Neuronal stem cell (in vitro differentiated cells): Measurements from ENCODE around the gene DLK1.

ENCODE experiments used
- DNase-seq: peaks from one replicate; pipeline ENCODE4 v3.0.0-alpha.2; 2013; ENCODE audit warnings: low spot score
- H2AFZ ChIP-seq: one replicate; pipeline ENCODE4 v1.6.1; 2013; ENCODE audit warnings: mild to moderate bottlenecking, low read length, inconsistent platforms
- H2AK5ac ChIP-seq: 2 replicates; pipeline ENCODE4 v1.6.1; 2013; ENCODE audit warnings: low read depth, mild to moderate bottlenecking, inconsistent platforms, low read length, moderate library complexity, mixed read lengths
- H2BK120ac ChIP-seq: 2 replicates; pipeline ENCODE4 v1.6.1; 2013; ENCODE audit warnings: low read depth, mild to moderate bottlenecking, inconsistent platforms, low read length, moderate library complexity, mixed read lengths
- H2BK12ac ChIP-seq: one replicate; pipeline ENCODE4 v1.6.1; 2013; ENCODE audit warnings: low read length, inconsistent platforms
- H2BK15ac ChIP-seq: 2 replicates; pipeline ENCODE4 v1.6.1; 2013; ENCODE audit warnings: mild to moderate bottlenecking, low read length, inconsistent platforms, mixed read lengths
- H2BK5ac ChIP-seq: one replicate; pipeline ENCODE4 v1.6.1; 2013; ENCODE audit warnings: inconsistent platforms, mild to moderate bottlenecking, low read length, moderate library complexity
- H3K14ac ChIP-seq: one replicate; pipeline ENCODE4 v1.6.1; 2013; ENCODE audit warnings: low read length, inconsistent platforms
- H3K18ac ChIP-seq: 2 replicates; pipeline ENCODE4 v1.6.1; 2013; ENCODE audit warnings: low read length, inconsistent platforms
- H3K23ac ChIP-seq: 2 replicates; pipeline ENCODE4 v1.6.1; 2013; ENCODE audit warnings: low read depth, mild to moderate bottlenecking, mixed read lengths, low read length, inconsistent platforms; ENCODE audit not compliant: poor library complexity
- H3K27ac ChIP-seq: replicated peaks from 3 replicates; pipeline ENCODE4 v1.5.1; 2013; ENCODE audit warnings: low read length, inconsistent platforms
- H3K27me3 ChIP-seq, 3 experiments: 2 replicates each; pipeline ENCODE4 v1.6.1; 2013; ENCODE audit warnings: low read length in 3 of 3, mild to moderate bottlenecking in 2 of 3, inconsistent platforms in 1 of 3, low read depth in 1 of 3, mixed read lengths in 1 of 3, moderate library complexity in 1 of 3; ENCODE audit not compliant: control insufficient read depth in 3 of 3, insufficient read depth in 3 of 3
- H3K36me3 ChIP-seq, 2 donors: replicated peaks in 1 of 2; 2 replicates each; pipeline ENCODE4 v1.6.1; 2013; ENCODE audit warnings: low read length in 2 of 2; ENCODE audit not compliant: control insufficient read depth in 2 of 2, insufficient read depth in 2 of 2
- H3K4ac ChIP-seq: 2 replicates; pipeline ENCODE4 v1.6.1; 2013; ENCODE audit warnings: inconsistent platforms, mild to moderate bottlenecking, low read length, moderate library complexity
- H3K4me1 ChIP-seq, 2 donors: 1 replicate in 1 of 2; 2 replicates in 1 of 2; pipeline ENCODE4 v1.6.1; 2013; ENCODE audit warnings: low read length in 2 of 2, low read depth in 1 of 2; ENCODE audit not compliant: control insufficient read depth in 2 of 2, insufficient read depth in 1 of 2
- H3K4me2 ChIP-seq: one replicate; pipeline ENCODE4 v1.6.1; 2013; ENCODE audit warnings: mild to moderate bottlenecking, low read length, inconsistent platforms; ENCODE audit not compliant: insufficient read depth, poor library complexity, severe bottlenecking
- H3K4me3 ChIP-seq, 2 donors: 2 replicates each; pipeline ENCODE4 v1.5.1; 2013; ENCODE audit warnings: low read length in 2 of 2, mild to moderate bottlenecking in 2 of 2, inconsistent platforms in 1 of 2, moderate library complexity in 1 of 2
- H3K79me1 ChIP-seq: one replicate; pipeline ENCODE4 v1.6.1; 2013; ENCODE audit warnings: low read depth, mild to moderate bottlenecking, inconsistent platforms, low read length, moderate library complexity
- H3K9ac ChIP-seq: one replicate; pipeline ENCODE4 v1.6.1; 2013; ENCODE audit warnings: mild to moderate bottlenecking, low read depth, low read length, inconsistent platforms; ENCODE audit not compliant: poor library complexity
- H3K9me3 ChIP-seq, 2 donors: replicated peaks in 1 of 2; 2 replicates each; pipeline versions ENCODE3 to v1.6.1; 2013; ENCODE audit warnings: low read length in 2 of 2, mild to moderate bottlenecking in 2 of 2, inconsistent platforms in 1 of 2, low read depth in 1 of 2, mixed read lengths in 1 of 2, moderate library complexity in 1 of 2; ENCODE audit not compliant: control insufficient read depth in 2 of 2, insufficient read depth in 1 of 2
- H4K8ac ChIP-seq: one replicate; pipeline ENCODE4 v1.6.1; 2013; ENCODE audit warnings: low read depth, mild to moderate bottlenecking, inconsistent platforms, low read length, moderate library complexity
- H4K91ac ChIP-seq: one replicate; pipeline ENCODE4 v1.6.1; 2013; ENCODE audit warnings: low read length, low read depth, mild to moderate bottlenecking, inconsistent platforms; ENCODE audit not compliant: poor library complexity
- WGBS, 2 donors: extraction: QIAGEN DNeasy Blood & Tissue Kit; methylation state at CpG; one replicate each; pipeline ENCODE4 v1.1.7; 2013; ENCODE audit warnings: missing lambda C conversion rate in 2 of 2, mixed read lengths in 1 of 2; ENCODE audit not compliant: insufficient read length in 2 of 2, insufficient replicate concordance in 1 of 2; ENCODE audit errors: extremely low coverage in 2 of 2; 5-methylcytosine and 5-hydroxymethylcytosine counted together

Gene DLK1

DNA sequence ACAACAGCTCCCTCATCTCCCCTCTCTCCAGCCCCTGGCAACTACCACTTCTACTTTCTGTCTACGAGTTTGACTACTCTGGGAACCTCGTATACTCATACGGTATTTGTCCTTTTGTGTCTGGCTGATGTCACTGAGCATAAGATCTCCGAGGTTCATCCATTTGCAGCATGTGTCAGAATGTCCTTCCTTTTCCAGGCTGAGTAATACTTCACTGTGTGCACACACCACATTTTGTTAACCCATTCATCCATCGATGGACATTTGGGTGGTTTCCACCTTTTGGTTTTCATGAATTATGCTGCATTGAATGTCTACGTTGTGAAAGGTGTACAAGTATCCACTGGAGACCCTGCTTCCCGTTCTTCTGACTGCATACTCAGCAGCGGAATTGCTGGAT is 24.1 kb upstream of the DLK1 start:
- H4K91ac ChIP-seq = no peak overlapping the region
- H2AFZ ChIP-seq = no peak overlapping the region
- H3K4me1 ChIP-seq = peaks cover 2 to 5% of the 10 kb centered on the region in 2 donors
- no peak overlapping the region for H2BK120ac ChIP-seq
- no peak overlapping the region for H3K14ac ChIP-seq
- no peak overlapping the region for H3K4ac ChIP-seq
- no peak overlapping the region for H4K8ac ChIP-seq
- no peak overlapping the region for H3K18ac ChIP-seq
- H3K79me1 ChIP-seq = no peaks in the 10 kb centered on the region
- H3K27ac ChIP-seq = no peak overlapping the region
- no peak overlapping the region for H2BK15ac ChIP-seq
- H3K4me3 ChIP-seq = no peak overlapping the region
- no peak overlapping the region for H3K23ac ChIP-seq
- H3K36me3 ChIP-seq = peaks cover 0 to 1% of the 10 kb centered on the region in 2 donors
- H2AK5ac ChIP-seq = no peak overlapping the region
- no peak for DNase-seq
- no peak overlapping the region for H2BK5ac ChIP-seq
- no peak overlapping the region for H2BK12ac ChIP-seq
- WGBS, 2 donors = no CpG with 5 or more reads among the region's 8 CpGs
- peaks cover 0 to 4% of the 10 kb centered on the region in 2 donors for H3K9me3 ChIP-seq
- H3K9ac ChIP-seq = no peak overlapping the region
- peaks cover 0 to 9% (median 0%) of the 10 kb centered on the region in 3 experiments for H3K27me3 ChIP-seq
- no peak overlapping the region for H3K4me2 ChIP-seq

DNA sequence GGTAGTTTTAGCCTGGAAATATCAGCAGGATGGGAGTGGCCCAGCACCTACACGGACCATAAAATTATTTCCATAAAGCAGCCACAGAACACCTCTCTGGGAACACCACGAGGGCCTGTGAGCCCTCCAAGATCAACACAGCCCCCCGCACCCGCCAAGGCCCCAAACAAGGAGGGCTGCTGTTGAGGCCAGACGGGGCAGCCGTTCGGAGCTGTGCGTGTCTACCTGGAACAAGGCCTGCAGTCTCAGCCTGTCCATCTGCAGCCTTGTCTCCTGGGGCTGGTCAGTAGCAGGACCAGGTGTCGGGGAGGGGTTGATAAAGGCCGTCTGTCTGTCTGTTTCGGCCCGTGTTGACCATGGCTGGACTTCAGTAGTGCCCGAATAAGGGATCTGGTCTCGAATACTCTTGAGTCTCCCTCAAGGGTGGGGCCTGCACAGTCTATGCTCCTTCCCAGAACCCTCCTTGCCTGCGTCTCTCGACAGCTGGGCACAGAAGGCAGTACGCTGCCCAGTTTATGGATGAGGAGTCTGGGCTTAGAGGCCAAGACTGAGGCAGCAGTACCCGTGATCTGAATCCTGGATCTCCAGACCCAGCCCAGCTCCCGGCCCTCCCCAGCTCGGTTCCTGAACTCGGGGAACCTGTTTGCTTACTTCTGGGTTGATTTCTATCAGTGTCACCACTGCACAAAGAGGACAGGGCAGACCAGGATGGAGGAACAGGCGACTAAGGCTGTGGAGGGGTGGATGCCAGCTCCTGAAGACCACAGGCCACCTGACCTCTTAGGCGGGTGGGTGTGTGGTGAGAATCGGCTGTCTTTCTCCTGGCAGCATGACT is 23.1 kb upstream of the DLK1 start:
- Histone ChIP-seq H3K4me3 (no peak overlapping the region), H2AK5ac (peak overlapping the region; percentile 98), H3K18ac (peak overlapping the region; percentile 94), H3K4ac (no peak overlapping the region), H3K9me3 (peaks cover 0 to 4% of the 10 kb centered on the region in 2 donors), H3K9ac (peak overlapping the region; percentile 32), H3K79me1 (no peaks in the 10 kb centered on the region), H2BK120ac (peak overlapping the region; percentile 37), H2BK15ac (peak overlapping the region; percentile 94), H3K4me1 (peaks cover 4 to 9% of the 10 kb centered on the region in 2 donors), H4K91ac (peak overlapping the region; percentile 77), H3K14ac (peak overlapping the region; percentile 40), H3K36me3 (peaks cover 0 to 1% of the 10 kb centered on the region in 2 donors), H4K8ac (no peak overlapping the region), H2AFZ (no peak overlapping the region), H3K27me3 (peaks cover 0 to 12% (median 0%) of the 10 kb centered on the region in 3 experiments), H3K4me2 (no peak overlapping the region), H3K27ac (no peak overlapping the region), H3K23ac (peak overlapping the region; percentile 81), H2BK12ac (peak overlapping the region; percentile 80), H2BK5ac (no peak overlapping the region)
- no peak for DNase-seq
- no CpG with 5 or more reads among the region's 24 CpGs for WGBS, 2 donors

DNA sequence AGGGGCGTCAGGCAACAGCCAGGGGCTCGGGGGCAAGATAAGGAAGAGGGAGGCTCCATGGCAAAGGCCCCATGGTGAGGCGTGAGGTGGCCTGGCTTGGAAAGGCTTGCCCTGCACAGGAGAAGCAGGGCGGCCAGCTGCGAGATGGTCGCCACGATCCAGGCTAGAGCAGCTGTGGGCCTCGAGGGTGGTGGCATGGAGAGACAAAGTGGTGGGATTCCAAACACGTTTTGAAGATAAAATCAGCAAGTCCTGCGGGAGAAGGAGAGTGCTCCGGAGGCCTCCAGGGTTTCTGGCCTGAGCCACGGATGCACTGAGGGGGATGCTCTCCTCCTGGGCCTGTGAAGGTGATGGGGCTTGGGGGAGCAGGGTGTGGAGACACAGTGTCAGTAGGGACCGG is 20.5 kb upstream of the DLK1 start:
- Histone ChIP-seq H2BK12ac (peak overlapping the region; percentile 76), H2AK5ac (peak overlapping the region; percentile 95), H3K4me1 (peaks cover 24% of the 10 kb centered on the region in 2 donors), H2BK120ac (peak overlapping the region; percentile 99), H3K4me2 (no peak overlapping the region), H4K8ac (peak overlapping the region; percentile 72), H3K4ac (peak overlapping the region; percentile 6), H3K18ac (peak overlapping the region; percentile 93), H4K91ac (peak overlapping the region; percentile 93), H3K9ac (peak overlapping the region; percentile 88), H3K4me3 (peak overlapping the region in 1 of 2 donors; percentile 10), H3K36me3 (peaks cover 0 to 1% of the 10 kb centered on the region in 2 donors), H3K14ac (peak overlapping the region; percentile 28), H3K27me3 (peaks cover 0 to 16% (median 0%) of the 10 kb centered on the region in 3 experiments), H3K79me1 (peaks cover 1% of the 10 kb centered on the region), H3K27ac (no peak overlapping the region), H2AFZ (no peak overlapping the region), H2BK5ac (peak overlapping the region; percentile 42), H3K9me3 (peaks cover 0 to 4% of the 10 kb centered on the region in 2 donors), H2BK15ac (peak overlapping the region; percentile 40), H3K23ac (peak overlapping the region; percentile 12)
- WGBS, 2 donors = no CpG with 5 or more reads among the region's 13 CpGs
- DNase-seq = no peak

DNA sequence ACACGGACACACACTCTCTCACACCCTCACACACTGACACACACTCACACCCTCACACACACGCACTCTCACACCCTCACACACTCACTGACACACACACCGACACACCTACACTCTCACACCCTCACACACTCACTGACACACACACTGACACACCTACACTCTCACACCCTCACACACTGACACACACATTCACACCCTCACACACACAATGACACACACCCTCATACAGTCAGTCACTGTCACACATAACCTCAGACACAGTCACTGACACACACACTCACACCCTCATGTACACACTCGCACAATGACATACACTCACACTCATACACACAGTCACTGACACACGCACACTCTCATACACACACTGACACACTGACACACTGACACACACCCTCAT is 19.8 kb upstream of the DLK1 start:
- peak overlapping the region; percentile 12 for H3K23ac ChIP-seq
- no peak for DNase-seq
- H2BK5ac ChIP-seq = peak overlapping the region; percentile 42
- no peak overlapping the region for H4K8ac ChIP-seq
- no peak overlapping the region for H3K14ac ChIP-seq
- peaks cover 0 to 23% (median 0%) of the 10 kb centered on the region in 3 experiments for H3K27me3 ChIP-seq
- no peak overlapping the region for H3K4ac ChIP-seq
- H4K91ac ChIP-seq = peak overlapping the region; percentile 64
- H3K79me1 ChIP-seq = peaks cover 1% of the 10 kb centered on the region
- H2BK15ac ChIP-seq = peak overlapping the region; percentile 40
- H3K4me2 ChIP-seq = no peak overlapping the region
- H3K4me1 ChIP-seq = peaks cover 25 to 28% of the 10 kb centered on the region in 2 donors
- H2BK12ac ChIP-seq = peak overlapping the region; percentile 47
- peak overlapping the region in 1 of 2 donors; percentile 45 for H3K4me3 ChIP-seq
- peak overlapping the region; percentile 70 for H3K9ac ChIP-seq
- peaks cover 0 to 1% of the 10 kb centered on the region in 2 donors for H3K36me3 ChIP-seq
- H3K27ac ChIP-seq = no peak overlapping the region
- no peak overlapping the region for H2AFZ ChIP-seq
- 83 to 100% methylated on average over 1 to 2 of the region's 5 CpGs for WGBS, 2 donors
- H3K18ac ChIP-seq = peak overlapping the region; percentile 93
- H2BK120ac ChIP-seq = peak overlapping the region; percentile 99
- H3K9me3 ChIP-seq = peaks cover 0 to 4% of the 10 kb centered on the region in 2 donors
- peak overlapping the region; percentile 95 for H2AK5ac ChIP-seq
